HG03108 (cell line): ENCODE results near the gene NXPE2.

ENCODE experiments used
- ATAC-seq: cut with Tn5 transposase; IDR thresholded peaks from one replicate; pipeline ENCODE4 v1.9.1; 2021; ENCODE audit warnings: moderate library complexity; ENCODE audit not compliant: unreplicated experiment

The NXPE2 gene

DNA sequence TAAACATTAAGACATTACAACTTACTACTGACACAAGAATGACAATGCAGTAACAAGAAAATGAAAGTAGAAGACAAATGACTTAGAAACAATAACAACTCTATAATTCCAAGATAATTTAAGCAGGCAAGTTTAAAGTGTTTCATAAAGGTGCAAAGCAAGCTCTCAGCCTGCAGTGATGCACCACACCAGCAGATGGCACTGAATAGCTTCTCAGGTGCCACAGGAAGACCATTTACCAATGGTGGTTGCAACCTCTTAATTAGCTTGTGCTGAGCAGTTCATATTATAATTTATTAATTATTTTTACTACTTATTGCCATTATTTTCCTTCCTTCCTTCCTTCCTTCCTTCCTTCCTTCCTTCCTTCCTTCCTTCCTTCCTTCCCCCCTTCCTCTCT is 60.6 kb downstream of the NXPE2 start:
- no peak for ATAC-seq

DNA sequence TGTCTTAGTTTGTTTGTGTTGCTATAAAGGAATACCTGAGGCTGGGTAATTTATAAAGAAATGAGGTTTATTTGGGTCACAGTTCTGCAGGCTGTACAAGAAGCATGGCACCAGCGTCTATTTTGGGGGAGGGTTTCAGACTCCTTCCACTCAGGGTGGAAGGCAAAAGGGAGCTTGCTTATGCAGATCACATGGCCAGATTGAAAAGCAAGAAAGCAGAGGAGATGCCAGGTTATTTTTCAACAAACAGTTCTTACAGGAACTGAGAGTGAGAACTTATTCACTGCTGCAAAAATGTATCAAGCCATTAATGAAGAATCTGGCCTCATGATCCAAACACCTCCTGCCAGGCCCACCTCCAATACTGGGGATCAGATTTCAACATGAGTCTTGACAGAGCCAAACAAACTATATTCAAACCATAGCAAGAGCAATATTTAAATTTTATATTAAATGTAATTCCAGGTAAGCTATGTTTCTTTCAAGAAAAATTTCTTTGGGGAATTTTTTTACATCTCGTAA is 66.9 kb downstream of the NXPE2 start:
- ATAC-seq, result no peak

DNA sequence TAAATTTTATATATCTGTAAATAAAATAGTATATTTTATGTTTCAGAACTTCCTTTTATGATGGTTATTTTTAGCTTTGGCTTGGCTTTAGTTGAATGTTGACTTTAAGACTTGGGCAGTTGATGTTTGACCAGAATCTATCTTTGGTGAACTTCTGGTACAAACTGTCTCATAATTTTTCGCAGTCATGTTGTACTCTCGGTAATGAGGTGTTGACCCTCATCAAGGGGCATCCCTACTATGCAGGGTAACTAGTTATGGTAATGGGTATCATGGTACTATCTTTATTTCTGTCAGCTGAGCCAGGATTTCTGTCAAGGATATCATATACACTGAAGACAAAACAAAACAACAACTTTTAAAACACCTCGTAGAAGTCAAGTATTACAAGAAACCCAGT is 67.7 kb downstream of the NXPE2 start:
- ATAC-seq, result no peak
